ENCODE data around the gene NME3. TPM values are rescaled to one million over a fixed set of nuclear protein-coding genes. Genes with fewer than 3 reads are reported as not detected.

NME3 gene
- 100 to 1,000 TPM; 100 to 119 TPM for total RNA-seq
- 29.3 TPM for polyA plus RNA-seq (ENCODE audit: insufficient read depth, low read depth, low replicate concordance)
- long read RNA-seq, donor 1, transcript NME3-210 (2 exons, 752 nt) = minor isoform, 5 of 58 reads
- long read RNA-seq, donor 1, transcript NME3-201 (5 exons, 1,069 nt) = major isoform, 22 of 58 reads
- long read RNA-seq, donor 1, transcript NME3-209 (4 exons, 913 nt) = minor isoform, 10 of 58 reads
- long read RNA-seq, donor 1, partial matches to known transcripts = 15 of 58 reads
- long read RNA-seq, donor 1, other reads (novel, unspliced or antisense) = 0 of 58 reads
- long read RNA-seq, donor 2, transcript NME3-201 (5 exons, 1,069 nt) = major isoform, 17 of 23 reads
- long read RNA-seq, donor 2, partial matches to known transcripts = 0 of 23 reads
- long read RNA-seq, donor 2, other reads (novel, unspliced or antisense) = 0 of 23 reads

DNA sequence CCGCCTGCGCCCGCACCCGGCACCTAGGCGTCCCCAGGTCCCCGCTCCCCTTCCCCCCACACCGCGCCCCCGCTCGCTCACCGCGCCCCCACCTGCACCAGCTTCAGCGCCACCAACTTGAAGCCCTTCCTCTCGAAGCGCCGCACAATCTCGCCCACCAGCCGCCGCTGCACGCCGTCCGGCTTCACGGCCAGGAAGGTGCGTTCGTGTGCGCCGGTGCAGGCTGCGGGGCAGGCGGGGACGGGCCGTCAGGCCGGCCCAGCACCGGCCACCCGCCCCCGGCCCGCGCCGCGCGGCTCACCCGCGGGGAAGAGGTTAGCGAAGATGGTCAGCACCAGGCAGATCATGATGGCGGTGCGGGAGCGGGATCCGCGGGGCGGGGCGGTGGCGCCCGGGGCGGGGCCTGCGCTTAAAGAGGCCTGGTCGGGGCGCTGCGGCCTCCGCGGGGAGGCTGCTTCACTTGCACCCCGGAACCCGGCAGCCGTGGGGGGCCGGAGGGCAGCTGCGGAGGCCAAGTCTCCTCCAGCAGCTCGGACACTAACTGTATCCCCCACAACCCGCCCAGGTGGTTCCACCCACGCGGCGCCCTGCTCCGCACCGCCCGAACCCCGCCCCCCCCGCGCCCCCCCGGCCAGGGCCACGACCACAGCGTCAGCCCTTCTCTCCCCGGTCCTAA lies at the start of gene NME3:
Gene NME3, minus strand, starts transcription at position 356 of the 676 bp plus-strand sequence. Its CDS starts 9 bp downstream, at position 347.
- intact Hi-C loops (cut with DNase I; ENCODE audit: low total_unique reads) = no loop called here
- peak; percentile 88 for DNase-seq
- WGBS, 2 donors = 0 to 1% methylated on average over 11 to 67 of the region's 79 CpGs
- H3K9me3 ChIP-seq = no peaks in the 10 kb centered on the region
- no peaks in the 10 kb centered on the region for H3K36me3 ChIP-seq (ENCODE audit: low read depth, missing control alignments)
- TF ChIP-seq, protein P1, sequence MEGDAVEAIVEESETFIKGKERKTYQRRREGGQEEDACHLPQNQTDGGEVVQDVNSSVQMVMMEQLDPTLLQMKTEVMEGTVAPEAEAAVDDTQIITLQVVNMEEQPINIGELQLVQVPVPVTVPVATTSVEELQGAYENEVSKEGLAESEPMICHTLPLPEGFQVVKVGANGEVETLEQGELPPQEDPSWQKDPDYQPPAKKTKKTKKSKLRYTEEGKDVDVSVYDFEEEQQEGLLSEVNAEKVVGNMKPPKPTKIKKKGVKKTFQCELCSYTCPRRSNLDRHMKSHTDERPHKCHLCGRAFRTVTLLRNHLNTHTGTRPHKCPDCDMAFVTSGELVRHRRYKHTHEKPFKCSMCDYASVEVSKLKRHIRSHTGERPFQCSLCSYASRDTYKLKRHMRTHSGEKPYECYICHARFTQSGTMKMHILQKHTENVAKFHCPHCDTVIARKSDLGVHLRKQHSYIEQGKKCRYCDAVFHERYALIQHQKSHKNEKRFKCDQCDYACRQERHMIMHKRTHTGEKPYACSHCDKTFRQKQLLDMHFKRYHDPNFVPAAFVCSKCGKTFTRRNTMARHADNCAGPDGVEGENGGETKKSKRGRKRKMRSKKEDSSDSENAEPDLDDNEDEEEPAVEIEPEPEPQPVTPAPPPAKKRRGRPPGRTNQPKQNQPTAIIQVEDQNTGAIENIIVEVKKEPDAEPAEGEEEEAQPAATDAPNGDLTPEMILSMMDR (IDR thresholded peaks at IDR 0.05) = no peak
- no peak for TF ChIP-seq POLR2A (IDR thresholded peaks at IDR 0.05)
- peak within 1 kb of the TSS; percentile 73 to 87 for H3K27ac ChIP-seq
- H3K4me1 ChIP-seq = peaks cover 27% of the 10 kb centered on the region
- H3K27me3 ChIP-seq = no peaks in the 10 kb centered on the region
- H3K4me3 ChIP-seq = peak within 1 kb of the TSS; percentile 86

DNA sequence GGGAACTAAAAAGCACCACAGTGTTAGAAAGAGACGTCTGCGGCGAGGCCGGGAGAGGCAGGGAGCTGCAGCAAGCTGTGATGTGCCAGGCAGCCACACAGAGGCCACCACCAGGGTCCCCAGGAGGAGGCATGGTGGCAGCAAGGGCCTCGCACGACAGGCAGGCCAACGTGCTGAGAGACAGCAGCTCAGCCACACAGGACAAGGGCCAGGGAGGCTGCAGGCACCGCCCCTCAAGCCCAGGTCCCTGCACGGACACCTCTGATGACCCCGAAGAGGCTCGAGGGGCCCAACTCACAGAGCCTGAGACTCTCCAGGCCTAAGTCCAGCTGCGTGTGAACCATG lies 49.6 kb upstream of the NME3 start:
- no peak overlapping the region for H3K27ac ChIP-seq
- TF ChIP-seq, protein P1 (IDR thresholded peaks at IDR 0.05) = no peak
- no peak for TF ChIP-seq POLR2A (IDR thresholded peaks at IDR 0.05)
- no peak overlapping the region for H3K4me3 ChIP-seq
- H3K9me3 ChIP-seq = no peaks in the 10 kb centered on the region
- H3K27me3 ChIP-seq = no peaks in the 10 kb centered on the region
- peaks cover 19% of the 10 kb centered on the region for H3K4me1 ChIP-seq
- DNase-seq = no peak
- WGBS, 2 donors = 85 to 91% methylated on average over 7 to 11 of the region's 12 CpGs
- no peaks in the 10 kb centered on the region for H3K36me3 ChIP-seq (ENCODE audit: low read depth, missing control alignments)
- intact Hi-C loops (cut with DNase I; ENCODE audit: low total_unique reads) = no loop called here

DNA sequence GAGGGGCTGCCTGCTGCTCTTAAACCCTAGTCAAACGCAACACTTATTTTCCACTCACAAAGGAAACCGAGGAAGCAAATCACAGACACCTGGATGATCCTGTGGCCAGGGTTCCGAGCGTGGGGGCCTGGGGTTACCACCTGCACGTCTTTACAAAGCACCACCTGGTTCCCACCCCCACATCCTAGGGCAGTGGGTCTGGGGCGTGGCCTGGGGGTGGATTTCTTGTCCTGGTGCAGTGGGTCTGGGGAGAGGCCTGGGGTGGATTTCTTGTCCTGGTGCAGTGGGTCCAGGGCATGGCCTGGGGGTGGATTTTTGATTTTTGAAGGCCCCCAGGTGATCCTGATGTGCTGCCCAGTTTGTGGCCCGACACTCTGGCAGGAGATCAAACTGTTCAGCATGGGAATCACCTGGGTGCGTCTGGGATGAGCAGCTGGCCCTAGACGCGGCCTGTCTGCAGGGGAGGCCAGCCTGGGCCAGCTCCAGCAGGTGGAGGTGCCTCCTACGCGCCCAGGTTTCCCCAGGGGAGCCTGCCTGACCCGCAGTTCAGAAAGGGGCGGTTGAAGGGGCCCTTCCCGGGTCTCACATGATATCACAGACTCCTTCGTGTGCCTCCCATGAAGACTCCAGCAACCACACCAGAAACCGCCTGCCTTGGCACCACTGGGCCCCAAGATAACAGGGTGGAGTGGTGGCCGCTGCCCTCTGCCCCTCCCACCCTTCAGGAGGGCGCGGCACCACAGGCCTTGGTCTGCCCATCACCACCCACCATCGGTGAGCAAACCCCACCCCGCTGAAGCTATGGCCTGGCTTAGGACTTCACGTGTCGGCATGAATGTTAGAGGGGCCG lies 49.0 kb upstream of the NME3 start:
- intact Hi-C loops (cut with DNase I; ENCODE audit: low total_unique reads) = no loop called here
- no peak for DNase-seq
- Histone ChIP-seq H3K27ac (no peak overlapping the region), H3K36me3 (ENCODE audit: low read depth, missing control alignments) (no peaks in the 10 kb centered on the region), H3K4me3 (no peak overlapping the region), H3K4me1 (peaks cover 14% of the 10 kb centered on the region), H3K9me3 (no peaks in the 10 kb centered on the region), H3K27me3 (no peaks in the 10 kb centered on the region)
- WGBS, 2 donors = 84 to 98% methylated on average over 9 to 24 of the region's 25 CpGs
- TF ChIP-seq, protein P1 (IDR thresholded peaks at IDR 0.05) = no peak
- TF ChIP-seq POLR2A (IDR thresholded peaks at IDR 0.05) = no peak

DNA sequence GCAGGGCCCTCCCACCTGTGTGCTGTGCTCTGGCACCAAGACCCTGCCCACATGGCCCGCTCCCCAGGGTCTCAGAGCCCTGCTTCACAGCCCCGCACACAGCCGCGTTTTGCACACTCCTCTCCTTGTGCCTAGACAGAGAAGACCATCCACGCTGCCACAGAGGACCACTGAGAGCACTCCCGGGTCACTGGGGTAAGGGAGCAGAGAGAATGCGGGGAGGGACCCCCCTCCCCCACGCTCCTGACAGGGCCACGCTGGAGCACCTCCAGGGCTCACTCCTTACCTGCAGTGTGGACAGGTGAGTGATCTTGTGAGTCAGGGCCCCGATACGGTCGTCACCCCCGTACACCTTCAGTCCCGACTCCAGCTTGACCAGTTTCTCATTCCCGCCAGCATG lies 48.3 kb upstream of the NME3 start:
- H3K9me3 ChIP-seq = no peaks in the 10 kb centered on the region
- intact Hi-C loops (cut with DNase I; ENCODE audit: low total_unique reads) = no loop called here
- no peak for DNase-seq
- TF ChIP-seq, protein P1 (IDR thresholded peaks at IDR 0.05) = no peak
- no peak for TF ChIP-seq POLR2A (IDR thresholded peaks at IDR 0.05)
- H3K4me1 ChIP-seq = peaks cover 9% of the 10 kb centered on the region
- no peaks in the 10 kb centered on the region for H3K27me3 ChIP-seq
- no peak overlapping the region for H3K4me3 ChIP-seq
- H3K36me3 ChIP-seq (ENCODE audit: low read depth, missing control alignments) = no peaks in the 10 kb centered on the region
- H3K27ac ChIP-seq = no peak overlapping the region
- 94 to 98% methylated on average over 13 to 15 of the region's 15 CpGs for WGBS, 2 donors

Data from testis (tissue), 5 donors.